DND-41 (cell line): ENCODE data around the gene NRXN3.

Experiments used
- ATAC-seq: fragments of 200-7000 bp; cut with Tn5 transposase; 3 replicates; pipeline ENCODE4 v1.9.1; 2021; ENCODE audit warnings: low read depth; ENCODE audit not compliant: insufficient read depth
- DNase-seq: peaks from one replicate; pipeline ENCODE4 v3.0.0-alpha.2; 2020
- H2AFZ ChIP-seq: 2 replicates; pipeline ENCODE4 v1.6.0; 2012; ENCODE audit warnings: low read depth, low read length
- H3K27ac ChIP-seq: 2 replicates; pipeline ENCODE4 v1.5.1; 2012; ENCODE audit warnings: low read length, inconsistent platforms
- H3K27me3 ChIP-seq: fragments of 200-600 bp; sonication (generic); 2 replicates; pipeline ENCODE4 v1.6.0; 2012; ENCODE audit warnings: low read length, mild to moderate bottlenecking, inconsistent platforms; ENCODE audit not compliant: insufficient read depth, poor library complexity
- H3K36me3 ChIP-seq: 2 replicates; pipeline ENCODE4 v1.5.1; 2012; ENCODE audit warnings: low read length, inconsistent platforms; ENCODE audit not compliant: insufficient read depth
- H3K4me1 ChIP-seq: 2 replicates; pipeline ENCODE4 v1.5.1; 2012; ENCODE audit warnings: mild to moderate bottlenecking, low read length; ENCODE audit not compliant: insufficient read depth
- H3K4me2 ChIP-seq: 2 replicates; pipeline ENCODE4 v1.6.0; 2012; ENCODE audit warnings: mild to moderate bottlenecking, moderate library complexity, low read length, inconsistent platforms; ENCODE audit not compliant: insufficient read depth
- H3K4me3 ChIP-seq, 2 experiments: fragments of 200-600 bp in 1 of 2; shearing (Covaris generic) in 1 of 2; 2 replicates each; pipeline ENCODE4 v1.5.1; 2012 to 2016; ENCODE audit warnings: inconsistent platforms in 2 of 2, low read length in 2 of 2, mild to moderate bottlenecking in 2 of 2, low read depth in 1 of 2, moderate library complexity in 1 of 2
- H3K79me2 ChIP-seq: 2 replicates; pipeline ENCODE4 v1.6.0; 2012; ENCODE audit warnings: low read length, inconsistent platforms; ENCODE audit not compliant: insufficient read depth
- H3K9ac ChIP-seq: 2 replicates; pipeline ENCODE4 v1.6.0; 2012; ENCODE audit warnings: low read depth, mild to moderate bottlenecking, inconsistent platforms, low read length, moderate library complexity
- H3K9me3 ChIP-seq: 2 replicates; pipeline ENCODE4 v1.5.1; 2012; ENCODE audit warnings: low read length, moderate library complexity, mild to moderate bottlenecking, inconsistent platforms; ENCODE audit not compliant: insufficient read depth, severe bottlenecking
- H4K20me1 ChIP-seq: 2 replicates; pipeline ENCODE4 v1.6.0; 2012; ENCODE audit warnings: low read length; ENCODE audit not compliant: insufficient read depth
- CTCF ChIP-seq: IDR thresholded peaks from 2 replicates; pipeline ENCODE4 v1.5.1; 2012; ENCODE audit warnings: borderline replicate concordance, low read length, moderate library complexity, mild to moderate bottlenecking; ENCODE audit not compliant: poor library complexity, severe bottlenecking; ENCODE audit errors: extremely low read depth
- EZH2 ChIP-seq: IDR thresholded peaks from 3 replicates; pipeline ENCODE4 v1.6.1; 2012; ENCODE audit warnings: borderline replicate concordance, low read depth, mild to moderate bottlenecking, moderate library complexity, low read length, inconsistent platforms; ENCODE audit not compliant: severe bottlenecking

The NRXN3 gene

GRCh38 chr14:78747813-78748212, 577.6 kb downstream of the NRXN3 start:
- no peak overlapping the region for H3K4me2 ChIP-seq
- no peak for ATAC-seq
- no peaks in the 10 kb centered on the region for H4K20me1 ChIP-seq
- no peaks in the 10 kb centered on the region for H3K79me2 ChIP-seq
- no peaks in the 10 kb centered on the region for H3K36me3 ChIP-seq
- DNase-seq: no peak
- no peaks in the 10 kb centered on the region for H3K9me3 ChIP-seq
- H3K9ac ChIP-seq: no peak overlapping the region
- TF ChIP-seq CTCF: no peak
- TF ChIP-seq EZH2: no peak
- H3K4me3 ChIP-seq: no peak overlapping the region
- H3K27ac ChIP-seq: no peak overlapping the region
- H3K27me3 ChIP-seq: no peaks in the 10 kb centered on the region
- no peaks in the 10 kb centered on the region for H3K4me1 ChIP-seq
- H2AFZ ChIP-seq: no peak overlapping the region

- no peak overlapping the region for H3K9ac ChIP-seq
Observed at GRCh38 chr14:78752518-78753188, 582.5 kb downstream of the NRXN3 start.

GRCh38 chr14:78754059-78754458, 583.9 kb downstream of the NRXN3 start:
- H3K79me2 ChIP-seq: no peaks in the 10 kb centered on the region
- H2AFZ ChIP-seq: no peak overlapping the region
- DNase-seq (no peak), ATAC-seq (no peak)
- TF ChIP-seq CTCF: no peak
- TF ChIP-seq EZH2: no peak
- no peaks in the 10 kb centered on the region for H3K27me3 ChIP-seq
- no peaks in the 10 kb centered on the region for H3K4me1 ChIP-seq
- H3K4me3 ChIP-seq: no peak overlapping the region
- H3K9ac ChIP-seq: no peak overlapping the region
- no peaks in the 10 kb centered on the region for H4K20me1 ChIP-seq
- H3K36me3 ChIP-seq: no peaks in the 10 kb centered on the region
- H3K9me3 ChIP-seq: no peaks in the 10 kb centered on the region
- H3K27ac ChIP-seq: no peak overlapping the region
- H3K4me2 ChIP-seq: no peak overlapping the region

More at GRCh38 chr14:78752518-78753188, 582.5 kb downstream of the NRXN3 start:
- Histone ChIP-seq H3K79me2 (no peaks in the 10 kb centered on the region), H3K4me1 (no peaks in the 10 kb centered on the region), H3K27ac (no peak overlapping the region), H3K4me3 (no peak overlapping the region), H4K20me1 (no peaks in the 10 kb centered on the region), H3K36me3 (no peaks in the 10 kb centered on the region), H3K27me3 (no peaks in the 10 kb centered on the region), H3K4me2 (no peak overlapping the region), H3K9me3 (no peaks in the 10 kb centered on the region), H2AFZ (no peak overlapping the region)
- no peak for ATAC-seq
- no peak for DNase-seq
- no peak for TF ChIP-seq CTCF
- no peak for TF ChIP-seq EZH2

GRCh38 chr14:78758333-78758732, 588.2 kb downstream of the NRXN3 start:
- DNase-seq: peak; percentile 5

More at GRCh38 chr14:78758333-78758732, 588.2 kb downstream of the NRXN3 start:
- Histone ChIP-seq H3K9me3 (no peaks in the 10 kb centered on the region), H3K4me2 (no peak overlapping the region), H3K36me3 (no peaks in the 10 kb centered on the region), H3K79me2 (no peaks in the 10 kb centered on the region), H2AFZ (no peak overlapping the region), H3K4me3 (no peak overlapping the region), H3K9ac (no peak overlapping the region), H4K20me1 (no peaks in the 10 kb centered on the region), H3K4me1 (no peaks in the 10 kb centered on the region), H3K27ac (no peak overlapping the region), H3K27me3 (no peaks in the 10 kb centered on the region)
- ATAC-seq: no peak
- TF ChIP-seq CTCF (peak; percentile 59), EZH2 (no peak)
